Loucy (cell line): Measurements from ENCODE around the gene INPP4A.

Experiments used
- CTCF ChIP-seq: fragments of 200-600 bp; sonication (generic); conservative IDR thresholded peaks from 2 replicates; pipeline ENCODE4 v1.5.1; 2014; ENCODE audit warnings: mild to moderate bottlenecking, antibody characterized with exemption, low read length
- EZH2phosphoT487 ChIP-seq: fragments of 200-600 bp; IDR thresholded peaks from 2 replicates; pipeline ENCODE4 v1.6.1; 2018; ENCODE audit warnings: antibody characterized with exemption, mild to moderate bottlenecking, moderate library complexity, borderline replicate concordance

DNA sequence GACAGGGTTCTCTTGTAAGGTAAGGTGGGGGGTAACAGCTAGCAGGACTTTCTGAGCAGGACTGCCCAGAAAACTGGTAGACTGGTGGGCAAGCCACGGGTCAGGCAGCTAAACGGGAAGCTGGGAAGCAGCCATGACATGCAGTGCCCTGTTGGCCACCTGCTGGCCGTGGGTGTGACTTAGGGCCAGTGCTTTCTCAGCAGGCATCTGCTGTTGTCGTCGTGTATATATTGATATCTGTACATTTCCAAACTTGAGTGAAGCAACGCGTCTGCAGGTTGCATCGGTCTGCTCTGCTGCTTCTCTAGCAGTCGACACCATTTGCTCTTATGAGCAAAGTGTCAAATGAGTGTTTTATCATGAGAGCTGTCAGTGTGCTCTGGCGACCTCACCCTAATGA is 132.7 kb downstream of the INPP4A start:
- TF ChIP-seq CTCF (peak; percentile 17; the same call in 1 of the 2 replicates), EZH2phosphoT487 (no peak)
